Measurements from ENCODE around the gene CRLF1.

Gene CRLF1

GRCh38 chr19:18606281-18607225 is at the start of gene CRLF1:
Gene CRLF1 (minus strand): TSS chr19:18606799. CDS start chr19:18606656, 143 bp downstream.
- Histone ChIP-seq H2AFZ (ENCODE audit: low read length) (no peak within 1 kb of the TSS), H4K20me1 (ENCODE audit: insufficient read depth, low read length) (no peaks in the 10 kb centered on the region), H3K4me3 (ENCODE audit: low read depth, low read length, poor library complexity, severe bottlenecking) (no peak within 1 kb of the TSS), H3K9me2 (ENCODE audit: low read depth, low read length) (no peaks in the 10 kb centered on the region), H3K79me2 (ENCODE audit: insufficient read depth, low read length) (no peaks in the 10 kb centered on the region), H3K9ac (ENCODE audit: low read length) (no peak within 1 kb of the TSS), H3K27ac (ENCODE audit: low read depth, low read length, poor library complexity, severe bottlenecking) (no peak within 1 kb of the TSS), H3K36me3 (ENCODE audit: insufficient read depth, low read length) (no peaks in the 10 kb centered on the region), H3K9me3 (ENCODE audit: low read length) (no peaks in the 10 kb centered on the region), H3K27me3 (ENCODE audit: insufficient read depth, low read length) (peaks cover 25% of the 10 kb centered on the region), H3F3A (ENCODE audit: insufficient read depth, low read length) (no peaks in the 10 kb centered on the region), H3K4me1 (ENCODE audit: insufficient read depth, low read length, severe bottlenecking) (no peaks in the 10 kb centered on the region), H3K4me2 (ENCODE audit: low read length) (no peak within 1 kb of the TSS)
- no peak for TF ChIP-seq EZH2 (IDR thresholded peaks at IDR 0.05; ENCODE audit: borderline replicate concordance, low read length)
- TF ChIP-seq, protein P1, sequence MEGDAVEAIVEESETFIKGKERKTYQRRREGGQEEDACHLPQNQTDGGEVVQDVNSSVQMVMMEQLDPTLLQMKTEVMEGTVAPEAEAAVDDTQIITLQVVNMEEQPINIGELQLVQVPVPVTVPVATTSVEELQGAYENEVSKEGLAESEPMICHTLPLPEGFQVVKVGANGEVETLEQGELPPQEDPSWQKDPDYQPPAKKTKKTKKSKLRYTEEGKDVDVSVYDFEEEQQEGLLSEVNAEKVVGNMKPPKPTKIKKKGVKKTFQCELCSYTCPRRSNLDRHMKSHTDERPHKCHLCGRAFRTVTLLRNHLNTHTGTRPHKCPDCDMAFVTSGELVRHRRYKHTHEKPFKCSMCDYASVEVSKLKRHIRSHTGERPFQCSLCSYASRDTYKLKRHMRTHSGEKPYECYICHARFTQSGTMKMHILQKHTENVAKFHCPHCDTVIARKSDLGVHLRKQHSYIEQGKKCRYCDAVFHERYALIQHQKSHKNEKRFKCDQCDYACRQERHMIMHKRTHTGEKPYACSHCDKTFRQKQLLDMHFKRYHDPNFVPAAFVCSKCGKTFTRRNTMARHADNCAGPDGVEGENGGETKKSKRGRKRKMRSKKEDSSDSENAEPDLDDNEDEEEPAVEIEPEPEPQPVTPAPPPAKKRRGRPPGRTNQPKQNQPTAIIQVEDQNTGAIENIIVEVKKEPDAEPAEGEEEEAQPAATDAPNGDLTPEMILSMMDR (IDR thresholded peaks at IDR 0.05; ENCODE audit: low read length) = no peak

DNA sequence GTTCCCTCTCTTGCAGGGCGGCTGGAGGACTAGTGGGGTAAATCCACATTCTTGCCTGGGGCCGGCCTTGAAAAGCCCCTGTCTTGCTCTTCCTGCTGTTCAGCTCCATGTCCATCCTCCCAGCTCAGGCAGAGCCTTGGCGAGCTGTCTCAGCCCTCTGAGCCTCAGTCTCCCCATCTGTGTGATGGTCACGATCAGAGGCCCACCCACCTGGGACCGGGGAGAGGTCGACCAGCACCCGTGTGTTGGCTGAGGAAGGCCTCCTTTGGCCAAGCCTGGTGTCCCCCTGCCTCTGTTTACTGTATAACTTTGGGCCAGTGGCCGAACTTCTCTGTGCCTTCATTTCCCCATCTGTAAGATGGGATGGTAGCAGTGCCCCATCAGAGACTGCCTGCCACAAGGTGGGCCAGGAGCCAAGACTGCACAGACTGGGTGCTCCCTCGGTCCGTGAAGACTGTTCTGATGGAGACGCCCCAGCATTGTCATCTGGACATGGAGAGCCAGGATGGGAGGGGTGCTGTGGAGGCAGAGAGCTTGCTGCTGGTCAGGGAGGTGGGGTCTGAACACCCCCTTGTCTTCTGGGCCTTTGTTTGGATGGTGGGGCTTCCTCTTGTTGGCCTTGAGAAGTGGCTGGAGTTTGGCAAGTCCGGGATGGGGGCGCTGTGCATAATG is 48.7 kb upstream of the CRLF1 start:
- TF ChIP-seq EZH2 (IDR thresholded peaks at IDR 0.05; ENCODE audit: borderline replicate concordance, low read length) = no peak
- TF ChIP-seq, protein P1 (IDR thresholded peaks at IDR 0.05; ENCODE audit: low read length) = no peak
- Histone ChIP-seq H3K9me2 (ENCODE audit: low read depth, low read length) (no peaks in the 10 kb centered on the region), H4K20me1 (ENCODE audit: insufficient read depth, low read length) (no peaks in the 10 kb centered on the region)

GRCh38 chr19:18654469-18654868 is 47.9 kb upstream of the CRLF1 start:
- Histone ChIP-seq H3K9ac (ENCODE audit: low read length) (no peak overlapping the region), H3K27me3 (ENCODE audit: insufficient read depth, low read length) (peaks cover 11% of the 10 kb centered on the region; the same call in 1 of the 2 replicates), H3K4me3 (ENCODE audit: low read depth, low read length, poor library complexity, severe bottlenecking) (no peak overlapping the region), H3K9me3 (ENCODE audit: low read length) (no peaks in the 10 kb centered on the region), H3K9me2 (ENCODE audit: low read depth, low read length) (no peaks in the 10 kb centered on the region), H3F3A (ENCODE audit: insufficient read depth, low read length) (no peaks in the 10 kb centered on the region), H3K4me2 (ENCODE audit: low read length) (no peak overlapping the region), H2AFZ (ENCODE audit: low read length) (no peak overlapping the region), H3K79me2 (ENCODE audit: insufficient read depth, low read length) (no peaks in the 10 kb centered on the region), H4K20me1 (ENCODE audit: insufficient read depth, low read length) (no peaks in the 10 kb centered on the region), H3K27ac (ENCODE audit: low read depth, low read length, poor library complexity, severe bottlenecking) (no peak overlapping the region), H3K36me3 (ENCODE audit: insufficient read depth, low read length) (no peaks in the 10 kb centered on the region), H3K4me1 (ENCODE audit: insufficient read depth, low read length, severe bottlenecking) (no peaks in the 10 kb centered on the region)
- TF ChIP-seq EZH2 (IDR thresholded peaks at IDR 0.05; ENCODE audit: borderline replicate concordance, low read length) = no peak
- TF ChIP-seq, protein P1 (IDR thresholded peaks at IDR 0.05; ENCODE audit: low read length) = no peak

More for the DNA sequence above, 48.7 kb upstream of the CRLF1 start:
- no peaks in the 10 kb centered on the region for H3K9me3 ChIP-seq (ENCODE audit: low read length)
- H3K4me3 ChIP-seq (ENCODE audit: low read depth, low read length, poor library complexity, severe bottlenecking) = no peak overlapping the region
- H2AFZ ChIP-seq (ENCODE audit: low read length) = no peak overlapping the region
- no peaks in the 10 kb centered on the region for H3F3A ChIP-seq (ENCODE audit: insufficient read depth, low read length)
- H3K9ac ChIP-seq (ENCODE audit: low read length) = no peak overlapping the region
- H3K4me1 ChIP-seq (ENCODE audit: insufficient read depth, low read length, severe bottlenecking) = no peaks in the 10 kb centered on the region
- H3K79me2 ChIP-seq (ENCODE audit: insufficient read depth, low read length) = no peaks in the 10 kb centered on the region
- H3K27me3 ChIP-seq (ENCODE audit: insufficient read depth, low read length) = peaks cover 7% of the 10 kb centered on the region; the same call in 1 of the 2 replicates
- H3K36me3 ChIP-seq (ENCODE audit: insufficient read depth, low read length) = no peaks in the 10 kb centered on the region
- H3K4me2 ChIP-seq (ENCODE audit: low read length) = no peak overlapping the region
- no peak overlapping the region for H3K27ac ChIP-seq (ENCODE audit: low read depth, low read length, poor library complexity, severe bottlenecking)

Data from OCI-LY1 (cell line).